Measurements from ENCODE around the gene AKT2. TPM values are rescaled to one million over a fixed set of nuclear protein-coding genes. Genes with fewer than 3 reads are reported as not detected.

Gene AKT2
- total and polyA plus RNA-seq, 10 of the 15 experiments (the other 5 are each of a cell fraction or from before 2014, with no cell fraction given): 1.0 to 185 (median 71.5) TPM

DNA sequence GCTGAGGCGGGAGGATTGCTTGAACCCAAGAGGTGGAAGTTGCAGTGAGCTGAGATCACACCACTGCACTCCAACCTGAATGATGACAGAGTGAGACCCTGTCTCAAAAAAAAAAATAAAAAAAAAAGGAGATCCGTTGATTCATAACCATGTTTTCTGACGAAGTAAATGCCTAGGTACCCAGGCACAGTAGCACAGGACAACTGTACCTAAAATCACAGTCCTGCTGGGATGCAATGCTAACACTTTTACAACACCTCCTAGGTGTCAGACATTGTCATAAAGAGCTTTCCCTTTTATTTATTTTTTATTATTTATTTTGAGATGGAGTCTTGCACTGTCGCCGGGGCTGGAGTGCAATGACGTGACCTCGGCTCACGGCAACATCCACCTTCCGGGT, 64.5 kb downstream of the AKT2 start:
- in situ Hi-C loops (cut with MboI): loop anchor here (5.0 kb wide), 1 partner anchor 78 kb away; no protein-coding TSS in a partner anchor
- Histone ChIP-seq H3K4me2 (ENCODE audit: control insufficient read depth, insufficient read depth) (no peak overlapping the region), H3K27me3 (replicated peaks in 1 of 2; ENCODE audit: control insufficient read depth in 2 of 2, insufficient read depth in 2 of 2, low read length in 1 of 2) (peaks cover under 1 to 9% of the 10 kb centered on the region in 2 experiments), H3K4me1 (ENCODE audit: control insufficient read depth, insufficient read depth, low read length) (no peaks in the 10 kb centered on the region), H3K9me3 (replicated peaks; ENCODE audit: control insufficient read depth, insufficient read depth, low read length) (peaks cover 4% of the 10 kb centered on the region; the same call in 1 of the 3 replicates), H3K4me3 (no peak overlapping the region), H3K27ac (ENCODE audit: control insufficient read depth, insufficient read depth) (no peak overlapping the region), H3K9ac (ENCODE audit: control insufficient read depth, insufficient read depth, low read length) (no peak overlapping the region), H3K79me2 (ENCODE audit: control insufficient read depth, insufficient read depth, low read length) (no peaks in the 10 kb centered on the region), H3K36me3 (ENCODE audit: control insufficient read depth in 2 of 2, insufficient read depth in 2 of 2, low read length in 1 of 2) (no peaks in the 10 kb centered on the region), H4K20me1 (ENCODE audit: control insufficient read depth, insufficient read depth) (no peaks in the 10 kb centered on the region), H2AFZ (ENCODE audit: control insufficient read depth, low read depth, low read length) (no peak overlapping the region)
- ChIA-PET CTCF (interaction anchor here (0.6 to 1.5 kb wide), 5 partner anchors 19 to 176 kb away, joined by 3 to 18 read pairs (median 3); no protein-coding TSS in a partner anchor), RAD21 (ENCODE audit: unreplicated experiment) (interaction anchor here (0.6 to 1.7 kb wide), 4 partner anchors 56 to 377 kb away, joined by 3 to 7 read pairs (median 4); no protein-coding TSS in a partner anchor), POLR2A (no interaction called here), SMC1A (ENCODE audit: uncharacterized antibody, unreplicated experiment) (interaction anchor here (0.7 to 3.1 kb wide), 6 partner anchors 20 to 250 kb away, joined by 3 to 15 read pairs (median 6); partner anchors contain the start of gene PSMC4)
- FAIRE-seq (no peak), ATAC-seq (no peak), DNase-seq (ENCODE audit: low read depth, low spot score) (no peak)
- 77% methylated on average over 9 of the region's 9 CpGs for WGBS (ENCODE audit: insufficient coverage, insufficient replicate concordance, low lambda C conversion rate, missing lambda C conversion rate)
- BruUV-seq (replicated peaks): no TSS peak
- intact Hi-C loops (cut with micrococcal nuclease; ENCODE audit: unreplicated experiment): no loop called here
- TF ChIP-seq, protein P1, sequence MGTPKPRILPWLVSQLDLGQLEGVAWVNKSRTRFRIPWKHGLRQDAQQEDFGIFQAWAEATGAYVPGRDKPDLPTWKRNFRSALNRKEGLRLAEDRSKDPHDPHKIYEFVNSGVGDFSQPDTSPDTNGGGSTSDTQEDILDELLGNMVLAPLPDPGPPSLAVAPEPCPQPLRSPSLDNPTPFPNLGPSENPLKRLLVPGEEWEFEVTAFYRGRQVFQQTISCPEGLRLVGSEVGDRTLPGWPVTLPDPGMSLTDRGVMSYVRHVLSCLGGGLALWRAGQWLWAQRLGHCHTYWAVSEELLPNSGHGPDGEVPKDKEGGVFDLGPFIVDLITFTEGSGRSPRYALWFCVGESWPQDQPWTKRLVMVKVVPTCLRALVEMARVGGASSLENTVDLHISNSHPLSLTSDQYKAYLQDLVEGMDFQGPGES (IDR thresholded peaks at IDR 0.05): no peak
- TF ChIP-seq ZBTB11 (CRISPR knock-in tag; IDR thresholded peaks at IDR 0.05) (no peak), ATF2 (IDR thresholded peaks at IDR 0.05; ENCODE audit: low read length) (no peak), ZBED1 (IDR thresholded peaks at IDR 0.05; ENCODE audit: borderline replicate concordance) (no peak), KDM1A (IDR thresholded peaks at IDR 0.05; ENCODE audit: borderline replicate concordance) (no peak), EGR1 (IDR thresholded peaks at IDR 0.05; ENCODE audit: borderline replicate concordance in 1 of 2, low read depth in 2 of 2, low read length in 2 of 2) (no peak), SREBF2 (IDR thresholded peaks at IDR 0.05; ENCODE audit: low read length) (no peak)
- TF ChIP-seq, protein P2, sequence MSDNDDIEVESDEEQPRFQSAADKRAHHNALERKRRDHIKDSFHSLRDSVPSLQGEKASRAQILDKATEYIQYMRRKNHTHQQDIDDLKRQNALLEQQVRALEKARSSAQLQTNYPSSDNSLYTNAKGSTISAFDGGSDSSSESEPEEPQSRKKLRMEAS (IDR thresholded peaks at IDR 0.05; ENCODE audit: low read depth, low read length): no peak
- TF ChIP-seq, protein P3, sequence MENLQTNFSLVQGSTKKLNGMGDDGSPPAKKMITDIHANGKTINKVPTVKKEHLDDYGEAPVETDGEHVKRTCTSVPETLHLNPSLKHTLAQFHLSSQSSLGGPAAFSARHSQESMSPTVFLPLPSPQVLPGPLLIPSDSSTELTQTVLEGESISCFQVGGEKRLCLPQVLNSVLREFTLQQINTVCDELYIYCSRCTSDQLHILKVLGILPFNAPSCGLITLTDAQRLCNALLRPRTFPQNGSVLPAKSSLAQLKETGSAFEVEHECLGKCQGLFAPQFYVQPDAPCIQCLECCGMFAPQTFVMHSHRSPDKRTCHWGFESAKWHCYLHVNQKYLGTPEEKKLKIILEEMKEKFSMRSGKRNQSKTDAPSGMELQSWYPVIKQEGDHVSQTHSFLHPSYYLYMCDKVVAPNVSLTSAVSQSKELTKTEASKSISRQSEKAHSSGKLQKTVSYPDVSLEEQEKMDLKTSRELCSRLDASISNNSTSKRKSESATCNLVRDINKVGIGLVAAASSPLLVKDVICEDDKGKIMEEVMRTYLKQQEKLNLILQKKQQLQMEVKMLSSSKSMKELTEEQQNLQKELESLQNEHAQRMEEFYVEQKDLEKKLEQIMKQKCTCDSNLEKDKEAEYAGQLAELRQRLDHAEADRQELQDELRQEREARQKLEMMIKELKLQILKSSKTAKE (IDR thresholded peaks at IDR 0.05; ENCODE audit: low read depth, poor library complexity, severe bottlenecking): no peak
- TF ChIP-seq, protein P4, sequence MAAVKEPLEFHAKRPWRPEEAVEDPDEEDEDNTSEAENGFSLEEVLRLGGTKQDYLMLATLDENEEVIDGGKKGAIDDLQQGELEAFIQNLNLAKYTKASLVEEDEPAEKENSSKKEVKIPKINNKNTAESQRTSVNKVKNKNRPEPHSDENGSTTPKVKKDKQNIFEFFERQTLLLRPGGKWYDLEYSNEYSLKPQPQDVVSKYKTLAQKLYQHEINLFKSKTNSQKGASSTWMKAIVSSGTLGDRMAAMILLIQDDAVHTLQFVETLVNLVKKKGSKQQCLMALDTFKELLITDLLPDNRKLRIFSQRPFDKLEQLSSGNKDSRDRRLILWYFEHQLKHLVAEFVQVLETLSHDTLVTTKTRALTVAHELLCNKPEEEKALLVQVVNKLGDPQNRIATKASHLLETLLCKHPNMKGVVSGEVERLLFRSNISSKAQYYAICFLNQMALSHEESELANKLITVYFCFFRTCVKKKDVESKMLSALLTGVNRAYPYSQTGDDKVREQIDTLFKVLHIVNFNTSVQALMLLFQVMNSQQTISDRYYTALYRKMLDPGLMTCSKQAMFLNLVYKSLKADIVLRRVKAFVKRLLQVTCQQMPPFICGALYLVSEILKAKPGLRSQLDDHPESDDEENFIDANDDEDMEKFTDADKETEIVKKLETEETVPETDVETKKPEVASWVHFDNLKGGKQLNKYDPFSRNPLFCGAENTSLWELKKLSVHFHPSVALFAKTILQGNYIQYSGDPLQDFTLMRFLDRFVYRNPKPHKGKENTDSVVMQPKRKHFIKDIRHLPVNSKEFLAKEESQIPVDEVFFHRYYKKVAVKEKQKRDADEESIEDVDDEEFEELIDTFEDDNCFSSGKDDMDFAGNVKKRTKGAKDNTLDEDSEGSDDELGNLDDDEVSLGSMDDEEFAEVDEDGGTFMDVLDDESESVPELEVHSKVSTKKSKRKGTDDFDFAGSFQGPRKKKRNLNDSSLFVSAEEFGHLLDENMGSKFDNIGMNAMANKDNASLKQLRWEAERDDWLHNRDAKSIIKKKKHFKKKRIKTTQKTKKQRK (IDR thresholded peaks at IDR 0.05; ENCODE audit: low read depth, low read length): no peak

Measured in GM12878 (cell line).